Astrocyte of the spinal cord (primary cell): ENCODE results near the gene STKLD1.
"Not testable (repeated sequence)": the region's sequence is repeated elsewhere in the genome, so short reads cannot be mapped to it uniquely, and the experiment has no call there.

Experiments
- DNase-seq: peaks from one replicate; pipeline ENCODE4 v3.0.0; 2011; ENCODE audit warnings: low read depth, low spot score
- H3K4me3 ChIP-seq: 2 replicates; pipeline ENCODE4 v1.5.1; 2011; ENCODE audit warnings: low read depth, mild to moderate bottlenecking, low read length, moderate library complexity
- in situ Hi-C: cut with HindIII; loops from 2 replicates; pipeline ENCODE4 v1.10.0; 2017; ENCODE audit warnings: low sequenced_read_pairs
- TF ChIP-seq, protein P1 (sequence below): IDR thresholded peaks from 2 replicates; pipeline ENCODE4 v1.5.1; 2012; ENCODE audit warnings: low read depth, mild to moderate bottlenecking, low read length, inconsistent platforms

Gene STKLD1

DNA sequence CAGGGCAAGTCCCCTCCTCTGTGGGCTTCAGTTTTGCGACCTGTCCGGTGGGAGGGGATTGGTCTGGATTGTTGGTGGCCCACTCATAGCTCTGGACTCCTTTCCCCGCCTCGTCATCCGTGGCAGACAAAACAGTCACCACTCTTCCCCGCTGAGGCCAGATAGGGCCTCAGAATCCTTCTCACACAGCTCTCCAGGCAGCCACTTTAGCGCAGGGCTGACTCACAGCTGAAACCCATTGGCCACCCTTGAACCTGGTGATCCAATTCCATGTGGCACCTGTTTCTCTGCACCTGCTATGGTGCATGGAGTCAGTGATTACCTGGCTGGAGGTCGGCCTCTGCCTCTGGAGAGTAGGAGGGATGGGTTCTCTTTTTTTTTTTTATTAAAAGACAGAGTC lies 67.8 kb downstream of the STKLD1 start:
- H3K4me3 ChIP-seq, result no peak overlapping the region
- TF ChIP-seq, protein P1, sequence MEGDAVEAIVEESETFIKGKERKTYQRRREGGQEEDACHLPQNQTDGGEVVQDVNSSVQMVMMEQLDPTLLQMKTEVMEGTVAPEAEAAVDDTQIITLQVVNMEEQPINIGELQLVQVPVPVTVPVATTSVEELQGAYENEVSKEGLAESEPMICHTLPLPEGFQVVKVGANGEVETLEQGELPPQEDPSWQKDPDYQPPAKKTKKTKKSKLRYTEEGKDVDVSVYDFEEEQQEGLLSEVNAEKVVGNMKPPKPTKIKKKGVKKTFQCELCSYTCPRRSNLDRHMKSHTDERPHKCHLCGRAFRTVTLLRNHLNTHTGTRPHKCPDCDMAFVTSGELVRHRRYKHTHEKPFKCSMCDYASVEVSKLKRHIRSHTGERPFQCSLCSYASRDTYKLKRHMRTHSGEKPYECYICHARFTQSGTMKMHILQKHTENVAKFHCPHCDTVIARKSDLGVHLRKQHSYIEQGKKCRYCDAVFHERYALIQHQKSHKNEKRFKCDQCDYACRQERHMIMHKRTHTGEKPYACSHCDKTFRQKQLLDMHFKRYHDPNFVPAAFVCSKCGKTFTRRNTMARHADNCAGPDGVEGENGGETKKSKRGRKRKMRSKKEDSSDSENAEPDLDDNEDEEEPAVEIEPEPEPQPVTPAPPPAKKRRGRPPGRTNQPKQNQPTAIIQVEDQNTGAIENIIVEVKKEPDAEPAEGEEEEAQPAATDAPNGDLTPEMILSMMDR, result no peak
- in situ Hi-C loops, result no loop called here
- no peak for DNase-seq

DNA sequence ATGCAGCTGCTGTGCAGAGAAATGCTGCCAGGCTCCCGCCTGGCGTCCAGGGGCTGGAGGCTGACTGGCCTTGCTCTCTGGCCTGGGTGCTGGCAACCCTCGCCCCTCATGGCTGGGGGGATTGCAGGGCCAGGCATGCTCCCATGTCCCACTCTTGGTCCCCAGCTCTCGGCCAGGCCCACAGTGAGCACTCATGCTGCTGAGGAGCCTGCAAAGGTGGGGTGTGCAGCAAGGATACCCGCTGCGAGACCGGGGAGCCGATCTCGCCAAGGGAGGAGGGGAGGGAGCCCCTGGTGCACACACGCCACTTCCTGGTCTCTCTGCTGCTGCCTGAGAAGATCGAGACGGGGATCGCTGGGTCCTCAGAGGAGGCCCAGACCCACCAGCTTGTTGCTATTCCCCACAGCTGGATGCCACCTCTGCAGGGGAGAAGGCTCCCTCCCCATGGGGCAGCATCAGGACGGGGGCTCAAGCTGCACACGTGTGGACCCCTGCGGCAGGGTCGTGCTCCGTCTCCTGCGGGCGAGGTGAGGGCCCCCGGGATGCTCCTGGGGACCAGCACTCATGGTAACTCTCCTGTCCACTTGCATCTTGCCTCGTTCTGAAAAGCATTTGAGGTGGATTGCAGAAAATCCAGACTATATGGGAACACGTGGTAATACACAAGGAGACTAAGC lies 69.3 kb downstream of the STKLD1 start:
- TF ChIP-seq, protein P1, result no peak
- in situ Hi-C loops, result no loop called here
- H3K4me3 ChIP-seq, result no peak overlapping the region
- DNase-seq, result no peak

DNA sequence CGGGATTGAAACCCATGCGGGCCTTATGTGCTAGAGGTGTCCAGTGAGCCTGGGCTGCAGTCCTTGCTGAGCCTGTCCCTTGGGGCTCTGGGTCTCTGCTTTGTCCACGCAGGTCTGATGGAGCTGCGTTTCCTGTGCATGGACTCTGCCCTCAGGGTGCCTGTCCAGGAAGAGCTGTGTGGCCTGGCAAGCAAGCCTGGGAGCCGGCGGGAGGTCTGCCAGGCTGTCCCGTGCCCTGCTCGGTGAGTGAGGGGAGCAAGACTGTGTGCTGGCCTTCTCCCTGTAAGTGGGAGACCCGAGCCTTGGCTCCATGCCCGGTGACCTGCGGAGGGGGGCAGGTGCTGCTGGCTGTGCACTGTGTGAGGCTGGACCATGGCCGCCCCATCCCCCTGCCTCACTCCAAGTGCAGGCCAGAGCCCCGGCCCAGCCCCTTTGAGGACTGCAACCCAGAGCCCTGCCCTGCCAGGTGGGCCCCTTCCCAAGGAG lies 72.4 kb downstream of the STKLD1 start:
- no peak for DNase-seq
- in situ Hi-C loops, result no loop called here
- TF ChIP-seq, protein P1, result no peak
- no peak overlapping the region for H3K4me3 ChIP-seq

DNA sequence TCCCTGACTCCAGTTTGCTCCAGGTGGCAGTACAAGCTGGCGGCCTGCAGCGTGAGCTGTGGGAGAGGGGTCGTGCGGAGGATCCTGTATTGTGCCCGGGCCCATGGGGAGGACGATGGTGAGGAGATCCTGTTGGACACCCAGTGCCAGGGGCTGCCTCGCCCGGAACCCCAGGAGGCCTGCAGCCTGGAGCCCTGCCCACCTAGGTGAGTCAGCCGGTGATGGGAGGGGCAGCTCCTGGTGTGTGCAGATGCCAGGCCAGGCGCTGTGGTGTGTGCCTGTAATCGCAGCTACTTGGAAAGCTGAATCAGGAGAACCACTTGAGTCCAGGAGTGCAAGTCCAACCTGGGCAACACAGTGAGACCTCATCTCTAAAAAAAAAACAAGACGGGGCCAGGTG lies 73.6 kb downstream of the STKLD1 start:
- in situ Hi-C loops, result no loop called here
- no peak overlapping the region for H3K4me3 ChIP-seq
- TF ChIP-seq, protein P1, result no peak
- DNase-seq, result no peak

DNA sequence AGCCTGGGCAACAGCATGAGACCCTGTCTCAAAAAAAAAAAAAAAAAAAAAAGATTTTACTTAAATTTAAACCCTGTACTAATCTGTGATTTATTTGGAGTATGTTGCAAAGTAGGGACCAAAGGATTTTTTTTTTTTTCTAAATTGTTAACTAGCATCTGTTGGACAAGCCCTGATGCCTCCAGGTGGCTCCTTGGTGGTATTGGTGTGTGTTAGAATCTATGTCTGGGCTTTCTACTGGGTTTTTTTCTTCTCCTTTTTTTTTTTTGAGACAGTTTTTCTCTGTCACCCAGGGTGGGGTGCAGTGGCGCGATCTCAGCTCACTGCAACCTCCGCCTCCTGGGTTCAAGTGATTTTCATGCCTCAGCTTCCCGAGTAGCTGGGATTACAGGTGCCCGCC lies 75.7 kb downstream of the STKLD1 start:
- H3K4me3 ChIP-seq, in situ Hi-C loops, DNase-seq: not testable (repeated sequence)

DNA sequence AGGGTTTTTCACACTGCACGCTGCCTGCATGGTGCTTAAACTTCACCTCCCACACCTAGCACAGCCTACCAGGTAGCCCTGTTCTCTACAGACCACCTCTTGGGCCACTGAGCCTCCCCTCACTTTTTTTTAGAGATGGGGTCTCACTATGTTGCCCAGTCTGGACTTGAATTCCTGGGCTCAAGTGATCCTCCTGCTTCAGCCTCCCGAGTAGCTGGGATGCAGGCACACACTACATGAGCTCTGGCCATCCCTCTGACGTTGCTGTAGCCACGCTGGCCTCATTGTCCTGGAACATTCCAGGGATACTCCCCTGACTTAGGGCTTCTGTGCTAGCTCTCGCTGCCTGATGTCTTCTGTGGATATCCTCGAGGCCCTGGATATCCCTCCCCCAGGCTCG lies 76.4 kb downstream of the STKLD1 start:
- TF ChIP-seq, protein P1, result no peak
- DNase-seq, result no peak
- H3K4me3 ChIP-seq, result no peak overlapping the region
- in situ Hi-C loops, result no loop called here

DNA sequence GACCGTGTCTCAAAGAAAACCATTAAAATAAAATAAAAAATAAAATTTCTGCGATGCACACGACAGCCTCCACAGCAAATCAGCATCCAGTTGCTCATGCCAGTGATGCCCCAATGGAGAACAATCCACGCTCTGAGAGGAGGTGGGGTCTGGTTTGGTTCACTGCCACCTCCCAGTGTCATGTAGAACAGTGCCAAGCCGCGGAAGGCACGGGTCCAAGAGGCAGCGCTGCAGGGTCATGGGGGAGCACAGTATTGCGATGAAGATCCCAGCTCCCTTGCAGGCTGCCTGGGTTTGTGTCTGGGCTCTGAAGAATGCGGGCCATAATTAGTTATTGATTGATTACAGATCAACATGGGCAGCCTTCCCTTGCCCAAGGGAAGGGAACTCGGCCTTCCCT lies 77.5 kb downstream of the STKLD1 start:
- TF ChIP-seq, protein P1, result no peak
- DNase-seq, result no peak
- no peak overlapping the region for H3K4me3 ChIP-seq
- in situ Hi-C loops, result no loop called here
